ENCODE data around the gene BACH1.

The BACH1 gene

DNA sequence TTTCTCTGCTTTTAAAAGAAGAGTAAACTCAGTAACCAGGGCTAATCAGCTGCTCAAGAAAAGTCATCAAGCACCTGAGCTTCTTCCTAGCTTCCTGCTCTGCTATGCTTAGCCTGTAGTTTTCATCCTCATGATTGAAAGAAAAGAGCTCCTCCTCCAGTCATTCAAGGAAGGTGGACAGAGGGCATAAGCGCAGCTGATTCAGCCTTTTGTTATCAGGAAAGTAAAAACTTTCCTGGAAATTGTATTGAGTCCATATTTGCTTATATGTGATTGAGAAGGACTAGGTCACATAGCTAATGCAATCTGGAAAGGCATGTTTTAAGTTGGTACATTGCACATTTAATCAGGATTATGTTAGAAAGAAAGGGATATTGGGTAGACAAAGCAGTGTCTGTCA, 8.5 kb upstream of the BACH1 start:
- no peak for DNase-seq (ENCODE audit: low read depth, low spot score)

DNA sequence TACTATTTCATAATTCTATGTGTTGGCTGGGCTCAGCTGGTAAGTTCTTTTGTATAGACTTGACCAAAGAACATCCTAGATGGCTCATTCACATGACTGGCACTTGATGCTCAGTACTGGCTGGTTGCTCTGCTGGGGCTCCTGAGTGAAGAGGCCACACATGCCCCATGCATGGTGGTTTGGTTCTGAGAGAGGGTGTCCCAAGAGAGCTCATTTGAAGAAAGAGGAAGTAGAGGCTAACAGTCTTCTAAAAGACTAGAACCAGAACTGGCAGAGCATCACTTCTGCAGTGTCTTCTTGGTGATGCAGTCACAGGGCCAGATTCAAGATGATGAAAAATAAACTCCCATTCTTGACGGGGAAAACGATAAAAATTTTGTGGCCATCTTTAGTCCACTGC, 5.2 kb upstream of the BACH1 start:
- DNase-seq (ENCODE audit: low read depth, low spot score), result no peak

DNA sequence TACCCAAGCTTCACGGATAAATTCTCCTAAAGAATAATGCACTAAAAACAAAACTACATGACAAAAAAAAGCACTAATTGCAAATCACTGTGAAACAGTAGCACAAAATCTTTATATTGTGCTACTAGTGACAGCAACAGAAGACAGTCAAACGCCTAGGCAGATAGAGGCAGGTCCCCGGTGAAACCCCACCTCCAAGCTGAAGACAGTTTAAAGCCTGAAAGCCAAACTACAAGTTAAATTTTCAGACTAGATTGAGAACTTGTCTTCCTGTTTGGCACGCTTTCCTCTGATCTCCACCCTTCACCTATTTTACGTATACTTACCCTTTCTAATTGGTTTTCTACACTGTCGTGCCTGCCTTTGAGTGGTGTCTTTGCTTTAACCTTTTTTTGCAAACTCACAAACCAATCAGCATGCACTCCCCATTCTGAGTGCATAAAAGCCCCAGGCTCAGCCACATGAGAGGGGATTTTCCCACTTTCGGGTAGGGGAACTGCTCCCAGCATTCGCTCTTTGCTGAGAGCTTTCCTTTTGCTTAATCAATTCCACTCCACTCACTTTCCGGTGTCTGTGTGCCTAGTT, 3.6 kb upstream of the BACH1 start:
- no peak for DNase-seq (ENCODE audit: low read depth, low spot score)

DNA sequence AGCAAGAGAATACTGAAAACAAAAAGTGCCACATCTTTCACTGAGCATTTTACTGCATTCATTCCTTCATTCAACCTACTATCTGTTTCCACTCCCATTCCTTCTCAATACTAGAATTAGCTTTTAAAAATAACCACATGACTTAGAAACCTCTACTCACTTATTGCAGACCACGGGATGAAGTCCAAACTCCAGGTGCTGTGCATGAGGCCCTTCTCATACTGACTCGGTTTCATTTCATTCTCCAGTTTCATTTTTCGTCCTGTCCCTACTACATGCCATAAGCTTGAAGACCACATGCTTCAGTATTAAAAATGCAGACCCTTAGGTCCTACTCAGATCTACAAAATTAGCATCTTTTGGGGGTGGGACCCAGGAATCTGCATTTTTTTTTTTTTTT, 2.3 kb upstream of the BACH1 start:
- DNase-seq (ENCODE audit: low read depth, low spot score), result no peak

DNA sequence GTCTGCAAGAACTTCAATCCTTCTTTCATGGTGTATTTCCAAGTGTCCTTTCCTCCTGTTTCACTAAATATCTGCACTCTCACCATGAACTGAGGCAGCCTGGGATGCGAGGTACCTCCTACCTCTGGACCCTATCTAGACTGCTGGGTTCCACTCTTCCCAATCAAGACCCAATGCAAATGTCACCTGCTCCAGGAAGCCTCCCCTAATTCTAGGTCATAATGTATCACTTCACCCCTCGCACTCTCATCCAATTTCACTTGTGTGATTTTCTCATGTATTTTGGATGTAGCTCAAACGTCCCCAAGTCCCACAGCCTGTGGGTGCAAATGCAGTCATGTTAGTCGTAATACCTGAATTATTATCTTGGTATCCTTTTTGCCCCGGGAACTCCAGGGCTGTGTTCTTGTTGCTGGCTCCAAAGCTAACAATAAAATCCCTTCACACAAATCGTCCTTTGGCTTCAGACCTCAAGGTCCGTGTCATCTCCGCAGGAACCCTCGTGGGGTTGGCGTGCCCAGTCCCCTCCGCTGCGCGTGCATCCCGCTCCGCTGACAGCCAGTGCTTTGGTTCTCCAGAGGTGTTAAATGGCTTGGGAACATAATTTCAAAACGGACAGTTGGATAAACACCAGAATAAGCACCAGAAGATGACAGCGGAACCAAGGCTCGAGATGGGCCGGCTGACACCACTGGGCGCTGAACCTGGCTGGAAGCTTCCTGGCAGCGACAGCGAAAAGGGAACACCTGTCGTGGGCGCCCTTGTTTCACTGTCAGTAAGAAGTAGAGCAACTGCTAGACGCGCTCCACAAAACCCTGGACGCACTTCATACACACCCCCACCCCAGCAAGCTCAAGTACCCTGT, 1.0 kb upstream of the BACH1 start:
- DNase-seq (ENCODE audit: low read depth, low spot score), result no peak

DNA sequence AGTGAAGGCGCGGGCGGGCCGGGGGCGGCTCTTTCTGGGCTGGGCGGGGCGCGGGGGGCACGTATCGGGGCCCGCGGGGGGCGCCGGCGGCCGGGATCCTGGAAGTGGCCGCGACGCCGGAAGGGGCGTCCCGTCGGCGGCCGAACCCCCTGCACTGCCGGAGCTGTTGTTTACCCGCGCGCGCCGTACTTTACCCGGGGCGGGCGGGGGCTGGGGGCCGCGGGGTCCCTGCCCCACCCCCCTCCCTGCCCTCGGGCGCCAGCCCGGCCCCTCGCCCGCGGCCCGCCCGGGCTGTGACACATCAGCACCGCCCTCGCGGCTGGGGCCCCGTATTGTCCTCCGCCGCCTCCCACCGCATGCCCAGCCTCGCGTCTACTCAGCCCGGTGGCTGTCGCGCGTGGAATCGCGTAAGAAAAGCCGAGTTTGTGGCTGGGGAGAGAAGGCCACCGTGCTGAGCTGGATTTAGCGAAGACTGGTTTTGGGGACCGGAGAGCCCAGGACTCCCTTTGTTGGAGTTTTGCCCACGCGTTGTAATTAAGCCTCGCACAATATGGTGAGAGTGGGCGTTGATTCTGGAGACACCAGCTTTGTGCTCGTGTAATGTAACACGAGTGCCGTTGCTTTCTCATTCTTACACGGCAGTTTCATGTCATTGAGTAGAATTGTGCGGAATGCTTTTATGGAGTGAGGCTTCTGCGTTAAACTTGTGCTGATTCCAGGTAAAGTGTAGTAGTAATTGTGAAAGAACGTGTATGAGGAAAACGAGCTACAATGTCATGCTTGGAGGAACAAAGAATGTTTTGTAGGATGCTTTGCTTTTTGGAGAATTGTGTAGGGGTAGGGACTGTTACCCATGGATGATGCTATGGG, 559 bp downstream of the BACH1 start:
- DNase-seq (ENCODE audit: low read depth, low spot score), result no peak

DNA sequence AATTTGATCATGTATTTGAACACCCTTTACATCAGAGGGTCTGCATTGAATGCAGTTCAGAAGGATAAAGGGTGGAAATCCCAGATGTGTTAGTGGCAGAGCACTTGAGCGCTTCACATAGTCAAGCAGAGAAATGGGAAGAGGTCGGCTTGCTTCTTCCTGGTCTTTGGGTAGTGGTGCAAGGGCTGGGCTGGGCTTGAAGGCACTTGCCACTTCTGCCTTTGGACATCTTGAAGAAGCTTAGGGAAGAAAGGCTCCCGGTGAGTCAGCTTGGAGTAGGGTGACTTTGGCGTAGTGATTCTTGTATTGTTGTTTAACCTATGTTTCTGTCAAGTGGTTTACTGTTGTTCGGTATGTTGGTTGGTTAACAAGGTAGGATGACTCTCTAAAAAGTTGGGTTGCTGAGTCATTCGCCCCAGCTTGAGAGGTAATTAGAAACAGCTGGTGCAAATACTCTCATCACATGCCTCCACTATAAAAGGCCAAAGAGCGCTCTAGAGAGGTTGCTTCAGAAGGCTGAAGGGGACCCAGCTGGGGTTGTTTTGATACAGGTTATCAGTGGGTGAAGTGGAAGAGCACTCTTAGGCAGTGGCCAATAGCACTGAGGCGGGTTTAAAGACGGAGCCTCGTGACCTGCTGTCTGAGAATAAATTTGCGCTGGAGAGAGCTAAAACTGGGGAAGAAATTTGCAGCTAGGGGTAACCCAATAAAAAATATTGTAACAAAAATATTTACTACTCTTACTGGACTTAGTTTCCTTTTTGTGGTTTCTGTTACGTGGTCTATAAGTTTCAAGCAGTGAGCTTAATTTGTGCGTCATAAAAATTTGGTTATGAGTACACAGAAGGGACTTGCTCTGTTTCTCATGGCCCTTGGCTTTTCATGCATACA, 1.4 kb downstream of the BACH1 start:
- DNase-seq (ENCODE audit: low read depth, low spot score), result no peak

DNA sequence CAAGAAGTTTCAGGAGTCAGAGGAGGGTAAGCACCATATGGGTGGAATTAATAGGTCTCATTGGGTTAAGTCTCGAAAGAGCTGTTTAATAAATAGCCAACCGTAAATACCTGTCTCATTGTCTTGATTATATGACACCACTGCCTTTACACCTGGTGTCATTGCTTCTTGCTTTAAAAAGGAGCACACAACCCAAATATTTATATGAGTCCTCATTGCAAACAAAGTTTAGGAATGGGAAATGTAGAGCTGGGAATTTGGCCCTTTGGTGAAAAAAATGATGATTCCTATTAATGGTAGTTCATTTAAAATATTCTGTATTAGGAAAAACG, 2.1 kb downstream of the BACH1 start:
- DNase-seq (ENCODE audit: low read depth, low spot score), result no peak

DNA sequence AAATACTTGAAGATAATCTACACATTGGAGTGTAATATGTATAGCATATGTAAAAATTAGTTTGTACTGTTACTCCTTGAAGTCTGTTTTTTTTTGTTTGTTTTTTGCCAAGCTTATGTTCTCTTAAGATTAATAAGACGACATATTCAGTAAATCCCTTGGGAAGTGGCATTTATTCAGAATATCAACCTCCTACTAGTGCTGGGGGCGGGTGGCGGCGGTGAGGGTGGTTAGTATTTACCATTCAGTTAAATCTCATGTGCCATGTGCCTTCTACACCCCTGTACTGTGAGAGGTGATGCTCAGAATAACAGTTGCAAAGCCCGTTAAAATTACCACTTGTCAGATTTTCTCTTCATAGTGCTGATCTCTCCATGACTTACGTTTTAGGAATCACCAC, 3.0 kb downstream of the BACH1 start:
- DNase-seq (ENCODE audit: low read depth, low spot score), result no peak

DNA sequence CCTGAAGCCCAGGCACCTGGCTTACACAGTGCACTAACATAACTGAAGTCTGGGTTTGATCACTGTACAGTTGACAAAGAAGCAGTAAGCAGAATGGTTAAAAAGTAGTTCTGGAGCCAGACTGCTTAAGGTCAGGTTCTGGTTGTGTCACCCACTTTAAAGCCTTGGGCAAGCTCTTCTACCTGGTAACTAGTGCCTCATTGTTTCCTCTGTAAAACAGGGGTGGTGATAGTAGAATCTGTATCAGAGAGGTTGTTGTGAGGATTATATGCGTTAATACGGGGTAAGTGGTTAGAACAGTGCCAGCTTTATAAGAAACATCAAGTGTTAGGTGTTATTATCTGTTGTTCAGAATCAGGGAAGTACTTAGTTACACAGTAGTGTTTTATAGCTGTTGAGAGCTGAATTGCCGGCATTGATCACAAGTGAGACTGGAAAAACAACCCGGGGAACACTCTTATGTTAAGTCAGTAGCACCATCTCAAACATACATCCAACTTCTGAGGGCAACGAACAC, 3.7 kb downstream of the BACH1 start:
- DNase-seq (ENCODE audit: low read depth, low spot score), result no peak

DNA sequence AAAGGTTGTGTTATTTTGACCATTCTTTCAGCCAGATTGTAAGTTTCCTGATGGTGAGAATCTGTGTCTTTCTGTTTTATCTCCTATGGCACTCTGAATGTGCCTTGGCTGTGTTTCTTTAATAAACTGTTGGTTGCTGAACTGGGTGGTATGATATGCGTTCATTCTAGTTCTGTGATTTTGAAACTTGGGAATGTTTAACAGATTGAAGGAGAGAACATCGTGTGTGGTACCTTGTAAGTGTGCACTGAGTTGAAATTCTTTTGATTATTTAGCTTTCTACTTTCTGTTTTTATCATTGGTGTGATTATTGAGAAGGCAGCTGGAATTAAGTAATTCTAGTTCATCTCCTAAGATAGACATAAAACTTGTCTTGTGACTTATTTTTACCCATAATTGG, 4.6 kb downstream of the BACH1 start:
- no peak for DNase-seq (ENCODE audit: low read depth, low spot score)

DNA sequence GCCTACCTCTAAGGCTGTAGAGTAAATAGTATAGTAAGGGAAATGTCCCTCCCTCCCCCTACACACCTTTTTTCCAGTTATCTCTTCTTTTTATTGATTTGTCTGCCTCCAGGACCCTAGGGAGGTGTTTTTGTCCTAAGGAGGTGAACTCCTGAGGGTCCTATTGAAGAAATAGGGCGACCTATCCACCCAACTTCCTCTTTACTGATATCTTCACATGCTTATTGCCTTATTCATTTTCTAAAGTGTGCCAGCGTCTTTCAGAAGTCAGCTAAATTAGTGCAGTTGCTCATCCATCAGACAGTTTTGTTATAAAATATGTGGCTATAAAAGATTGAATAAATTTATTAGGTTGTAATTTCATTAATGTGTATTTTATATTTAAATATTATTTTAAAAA, 5.9 kb downstream of the BACH1 start:
- no peak for DNase-seq (ENCODE audit: low read depth, low spot score)

DNA sequence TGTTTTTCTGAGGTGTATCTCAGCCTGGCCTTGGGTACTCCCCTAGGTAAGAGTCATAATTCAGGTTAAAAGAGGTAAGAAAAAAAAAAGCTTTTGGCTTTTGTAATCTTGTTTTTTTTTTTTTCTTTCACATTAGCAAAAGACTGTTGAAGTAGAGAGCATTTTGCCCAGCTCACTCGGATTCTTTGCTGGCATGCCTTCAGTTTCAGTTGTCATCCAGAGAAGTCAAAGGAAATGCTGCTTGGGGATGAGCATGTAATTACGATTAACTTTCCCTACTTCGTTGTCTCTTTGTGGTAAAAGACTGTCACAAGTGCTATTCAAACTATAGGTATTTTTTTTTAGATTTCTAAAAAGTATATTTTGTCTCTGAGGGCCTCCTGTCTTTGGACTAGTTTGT, 6.3 kb downstream of the BACH1 start:
- DNase-seq (ENCODE audit: low read depth, low spot score), result no peak

DNA sequence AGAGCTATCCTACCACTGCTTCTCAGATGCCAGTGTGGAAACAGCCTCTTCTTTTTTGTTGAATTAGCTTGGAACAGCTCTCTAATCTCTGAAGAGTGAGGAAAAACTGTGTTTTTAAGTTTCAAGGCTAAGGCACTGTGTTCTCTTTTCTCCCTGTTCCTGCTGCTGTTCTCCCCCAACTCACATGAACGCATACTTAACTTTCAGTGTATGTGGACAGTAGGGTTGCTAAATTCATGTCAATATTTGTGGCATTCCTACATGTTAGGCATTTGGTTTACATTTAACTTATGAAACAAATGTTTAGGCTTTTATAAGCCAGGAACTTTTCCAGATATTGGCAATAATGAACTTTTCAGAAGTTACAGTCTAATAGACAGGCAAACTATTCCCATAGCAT, 6.8 kb downstream of the BACH1 start:
- DNase-seq (ENCODE audit: low read depth, low spot score), result no peak

DNA sequence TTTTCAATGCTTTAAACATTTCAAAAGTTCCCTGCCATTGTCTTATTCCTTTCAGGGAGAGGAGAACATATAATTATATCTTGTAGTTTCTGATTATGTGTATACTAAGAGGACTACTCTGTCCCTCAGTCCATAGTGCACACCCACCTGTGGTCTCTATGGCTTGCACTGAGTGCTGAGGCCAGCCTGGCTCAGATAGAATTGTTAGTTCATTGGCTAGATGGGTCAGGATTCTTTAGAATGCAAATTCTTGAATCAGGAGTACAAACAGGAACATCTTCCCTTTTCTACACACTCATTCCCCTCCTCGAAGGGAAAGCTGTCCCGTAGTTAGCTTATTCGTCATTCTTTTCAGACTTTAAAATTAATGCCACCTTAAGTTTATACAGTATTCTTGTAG, 8.2 kb downstream of the BACH1 start:
- no peak for DNase-seq (ENCODE audit: low read depth, low spot score)

DNA sequence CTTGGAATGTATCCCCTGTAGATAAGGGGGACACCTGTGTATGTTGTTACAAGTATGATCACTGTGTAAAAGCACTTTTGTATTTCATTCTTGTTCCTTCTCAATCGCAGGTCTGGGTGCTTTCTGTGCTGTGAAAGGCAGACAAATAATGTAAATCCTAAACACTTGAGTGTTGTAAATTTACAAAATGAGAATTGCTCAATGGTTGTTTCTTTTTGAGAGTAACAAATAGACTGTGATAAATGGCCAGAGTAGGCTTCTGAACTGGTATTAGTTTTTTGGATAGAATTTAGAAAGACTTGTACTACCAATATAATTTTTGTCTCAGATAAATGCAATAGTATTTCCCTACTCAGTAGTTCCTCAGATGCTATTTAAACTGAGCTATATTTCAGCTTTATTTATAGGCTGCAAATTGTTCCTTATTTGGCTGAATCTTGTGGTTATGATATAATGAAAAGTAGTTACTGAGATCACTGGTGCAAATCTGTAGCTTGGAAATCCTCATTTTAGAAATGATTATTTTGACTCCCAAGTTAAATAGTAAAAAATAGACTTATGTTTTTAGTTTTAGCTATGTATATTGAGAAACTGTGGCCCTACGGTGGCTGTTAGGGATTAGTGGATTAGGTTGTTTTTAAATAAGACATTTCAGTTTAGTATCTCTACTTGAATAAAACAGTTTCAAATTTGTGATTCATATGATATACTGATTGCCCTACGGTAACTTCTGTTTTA, 9.2 kb downstream of the BACH1 start:
- DNase-seq (ENCODE audit: low read depth, low spot score), result no peak

DNA sequence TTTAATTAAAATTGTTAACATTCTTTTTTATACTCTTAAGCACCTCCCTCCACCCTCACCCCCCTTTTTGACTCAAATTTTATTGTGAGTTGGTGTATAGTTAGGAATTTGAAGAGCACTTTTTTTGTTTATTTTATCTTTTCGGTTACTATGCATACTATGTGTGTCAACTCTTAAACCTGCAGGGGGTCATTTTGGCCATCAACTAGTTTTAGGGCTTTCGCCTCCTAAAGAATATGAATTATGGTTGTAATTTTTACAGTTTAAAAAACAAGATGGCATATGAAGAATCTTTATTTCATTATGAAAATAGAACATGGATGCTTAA, 9.7 kb downstream of the BACH1 start:
- DNase-seq (ENCODE audit: low read depth, low spot score), result no peak

DNA sequence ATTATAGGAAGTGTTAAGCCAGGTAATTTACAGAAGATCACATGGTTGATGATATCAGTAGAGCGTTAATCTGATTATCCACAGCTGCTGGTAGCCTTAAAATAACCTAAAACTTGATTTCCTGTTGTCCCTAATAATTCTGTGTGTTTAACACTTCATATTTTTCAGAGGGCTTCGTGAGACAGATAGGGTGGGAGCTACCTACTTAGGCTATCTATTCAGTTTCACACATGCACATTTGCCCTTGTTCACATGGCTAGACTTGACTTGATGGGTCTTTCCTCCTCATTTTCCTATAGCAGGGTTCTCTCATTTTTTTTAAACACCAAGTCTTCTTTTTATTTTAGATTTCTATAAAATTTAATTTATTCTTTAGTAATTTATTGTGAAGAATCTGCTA, 11.0 kb downstream of the BACH1 start:
- no peak for DNase-seq (ENCODE audit: low read depth, low spot score)

DNA sequence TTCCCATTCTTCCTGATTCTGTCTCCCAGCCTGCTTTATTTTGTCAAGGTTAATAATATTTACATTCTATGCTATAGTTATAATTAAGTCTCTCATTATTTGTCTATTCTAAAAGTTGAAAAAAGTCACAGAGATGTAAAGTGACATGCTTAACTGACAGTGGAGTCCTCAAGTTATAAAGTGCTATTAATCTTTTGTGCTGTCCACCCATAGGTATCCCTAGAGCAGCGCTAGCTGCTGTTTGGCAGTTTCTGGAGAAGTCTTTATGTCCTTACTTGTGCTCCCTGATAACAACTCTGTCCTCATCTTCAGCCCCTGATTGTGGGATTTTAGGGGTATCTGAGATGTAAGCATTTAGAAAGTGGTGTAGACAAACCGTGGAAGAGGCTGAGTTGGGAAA, 13.1 kb downstream of the BACH1 start:
- DNase-seq (ENCODE audit: low read depth, low spot score), result no peak

DNA sequence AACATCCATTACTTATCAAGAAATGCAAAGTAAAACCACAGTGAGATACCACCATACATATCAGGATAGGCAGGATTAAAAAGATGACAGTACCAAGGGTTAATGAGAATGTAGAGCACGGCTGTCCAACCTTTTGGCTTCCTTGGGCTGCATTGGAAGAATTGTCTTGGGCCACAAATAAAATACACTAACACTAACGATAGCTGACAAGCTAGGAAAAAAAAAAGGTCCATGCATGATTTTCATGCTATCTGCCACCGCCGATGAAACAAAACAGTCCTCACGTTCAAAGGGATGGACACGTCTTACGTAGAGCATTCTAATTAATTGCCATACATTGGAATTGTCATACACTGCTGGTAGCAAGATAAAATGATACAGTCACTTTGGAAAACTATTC, 14.3 kb downstream of the BACH1 start:
- DNase-seq (ENCODE audit: low read depth, low spot score), result no peak

All from iPS DF 19.7 (cell line).